ENCODE data around the gene B3GNT7. TPM values are rescaled to one million over a fixed set of nuclear protein-coding genes. Genes with fewer than 3 reads are reported as not detected.

Gene B3GNT7
- total and polyA plus RNA-seq, 7 experiments from 2014 or later, result 0.24 to 5.6 (median 0.95) TPM; not detected in 3

DNA sequence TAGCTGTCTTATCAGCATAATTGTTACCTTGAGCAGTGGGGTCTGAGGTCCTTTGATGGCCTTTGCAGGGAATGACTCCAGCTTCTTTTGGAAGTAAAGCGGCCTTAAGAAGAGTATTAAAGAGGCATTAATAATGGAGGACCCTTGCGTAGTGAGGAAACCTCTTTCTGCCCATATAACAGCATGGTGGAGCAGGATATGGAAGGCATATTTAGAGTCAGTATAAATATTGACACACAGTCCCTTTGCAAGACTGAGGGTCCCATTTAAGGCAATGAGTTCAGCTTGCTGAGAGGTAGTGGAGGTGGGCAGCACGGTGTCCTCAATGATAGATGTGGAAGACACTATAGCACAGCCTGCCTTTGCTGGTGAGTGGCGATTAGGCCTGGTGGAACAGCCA is 36.1 kb downstream of the B3GNT7 start:
- H3K36me3 Mint-ChIP-seq, result peaks cover 0 to 12% (median 11%) of the 10 kb centered on the region in 5 donors
- POLR2A ChIA-PET, result no interaction called here
- H3K4me1 Mint-ChIP-seq, result peaks cover 0 to 5% (median 0%) of the 10 kb centered on the region in 7 donors
- CTCF ChIA-PET, result no interaction called here
- peaks cover 0 to 4% of the 10 kb centered on the region in 2 donors for H3K4me1 ChIP-seq (ENCODE audit: control insufficient read depth in 2 of 2, insufficient read depth in 2 of 2, low read length in 2 of 2)
- no peak overlapping the region for H3K27ac ChIP-seq (ENCODE audit: low read depth, low read length)
- H3K4me3 ChIP-seq (ENCODE audit: low read length), result no peak overlapping the region
- peaks cover 7 to 19% (median 16%) of the 10 kb centered on the region in 11 donors for H3K9me3 Mint-ChIP-seq
- intact Hi-C loops (cut with micrococcal nuclease), result no loop called here
- ATAC-seq (no peak), DNase-seq (no peak)
- H3K27me3 Mint-ChIP-seq, result peaks cover 0 to 4% (median 0%) of the 10 kb centered on the region in 5 donors
- H3K9me3 ChIP-seq (ENCODE audit: control insufficient read depth in 2 of 3, low read length in 3 of 3), result peaks cover 0 to 6% (median 0%) of the 10 kb centered on the region in 3 experiments
- no peak overlapping the region for H3K4me3 Mint-ChIP-seq
- H3K27me3 ChIP-seq (ENCODE audit: control insufficient read depth in 2 of 2, insufficient read depth in 2 of 2, low read length in 2 of 2), result no peaks in the 10 kb centered on the region
- H3K27ac Mint-ChIP-seq, result no peak overlapping the region
- no peaks in the 10 kb centered on the region for H3K36me3 ChIP-seq (ENCODE audit: control insufficient read depth in 2 of 3, insufficient read depth in 3 of 3, low read length in 3 of 3)

DNA sequence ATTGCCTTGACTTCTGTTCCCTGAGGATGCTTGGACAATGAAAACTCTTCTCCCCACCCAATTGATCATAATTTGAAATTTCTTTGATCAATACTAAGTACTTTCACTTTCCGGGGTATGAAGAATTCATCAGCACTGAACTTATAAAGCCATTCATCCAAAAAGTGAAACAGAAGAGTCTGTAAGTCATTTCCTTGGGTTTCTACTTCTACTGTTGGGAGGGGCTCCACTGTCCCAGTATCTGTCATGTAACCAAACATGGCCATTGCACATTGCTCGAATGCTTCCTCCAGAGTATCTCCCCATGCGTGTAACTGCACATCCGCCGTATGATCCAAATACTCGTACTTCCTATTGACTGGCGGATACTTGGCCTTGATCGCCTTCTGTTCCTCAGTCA is 38.5 kb downstream of the B3GNT7 start:
- ATAC-seq (no peak), DNase-seq (no peak)
- Mint-ChIP-seq H3K9me3 (peaks cover 7 to 19% (median 16%) of the 10 kb centered on the region in 11 donors), H3K27me3 (peaks cover 0 to 4% (median 0%) of the 10 kb centered on the region in 5 donors), H3K36me3 (peaks cover 0 to 12% (median 11%) of the 10 kb centered on the region in 5 donors), H3K4me1 (peaks cover 0 to 5% (median 0%) of the 10 kb centered on the region in 7 donors), H3K4me3 (no peak overlapping the region), H3K27ac (no peak overlapping the region)
- intact Hi-C loops (cut with micrococcal nuclease), result no loop called here
- H3K36me3 ChIP-seq (ENCODE audit: control insufficient read depth in 2 of 3, insufficient read depth in 3 of 3, low read length in 3 of 3), result no peaks in the 10 kb centered on the region
- no peaks in the 10 kb centered on the region for H3K27me3 ChIP-seq (ENCODE audit: control insufficient read depth in 2 of 2, insufficient read depth in 2 of 2, low read length in 2 of 2)
- CTCF ChIA-PET, result no interaction called here
- POLR2A ChIA-PET, result no interaction called here
- no peak overlapping the region for H3K27ac ChIP-seq (ENCODE audit: low read depth, low read length)
- H3K9me3 ChIP-seq (ENCODE audit: control insufficient read depth in 2 of 3, low read length in 3 of 3), result peaks cover 0 to 6% (median 0%) of the 10 kb centered on the region in 3 experiments
- H3K4me3 ChIP-seq (ENCODE audit: low read length), result no peak overlapping the region
- no peaks in the 10 kb centered on the region for H3K4me1 ChIP-seq (ENCODE audit: control insufficient read depth in 2 of 2, insufficient read depth in 2 of 2, low read length in 2 of 2)

DNA sequence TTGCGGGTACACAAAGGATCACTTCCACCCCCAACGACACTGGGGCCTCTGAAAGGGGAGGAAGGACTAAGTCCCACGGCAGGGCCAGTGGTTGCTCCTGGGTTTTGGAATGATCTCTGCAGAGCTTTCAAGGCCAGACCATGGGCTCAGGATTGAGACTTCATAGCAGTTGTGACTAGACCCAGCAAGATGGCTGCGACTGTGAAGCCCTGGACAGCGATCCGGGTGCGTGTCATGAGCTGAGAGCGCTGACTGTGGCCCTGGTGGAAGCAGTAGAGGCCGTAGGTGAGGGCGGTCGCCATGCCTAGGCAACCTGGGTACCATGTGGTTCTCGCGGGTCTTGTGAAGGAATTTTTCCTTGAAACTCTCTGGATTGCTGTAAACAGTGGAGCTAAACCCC is 41.4 kb downstream of the B3GNT7 start:
- Mint-ChIP-seq H3K4me1 (peaks cover 0 to 5% (median 0%) of the 10 kb centered on the region in 7 donors), H3K9me3 (peaks cover 0 to 3% (median 2%) of the 10 kb centered on the region in 11 donors), H3K27ac (no peak overlapping the region), H3K4me3 (no peak overlapping the region), H3K36me3 (peaks cover 0 to 2% (median under 1%) of the 10 kb centered on the region in 5 donors), H3K27me3 (peaks cover 0 to under 1% (median 0%) of the 10 kb centered on the region in 5 donors)
- ChIA-PET POLR2A (no interaction called here), CTCF (no interaction called here)
- no peaks in the 10 kb centered on the region for H3K9me3 ChIP-seq (ENCODE audit: control insufficient read depth in 2 of 3, low read length in 3 of 3)
- H3K27me3 ChIP-seq (ENCODE audit: control insufficient read depth in 2 of 2, insufficient read depth in 2 of 2, low read length in 2 of 2), result no peaks in the 10 kb centered on the region
- no peaks in the 10 kb centered on the region for H3K4me1 ChIP-seq (ENCODE audit: control insufficient read depth in 2 of 2, insufficient read depth in 2 of 2, low read length in 2 of 2)
- H3K36me3 ChIP-seq (ENCODE audit: control insufficient read depth in 2 of 3, insufficient read depth in 3 of 3, low read length in 3 of 3), result no peaks in the 10 kb centered on the region
- no peak for ATAC-seq
- H3K4me3 ChIP-seq (ENCODE audit: low read length), result no peak overlapping the region
- intact Hi-C loops (cut with micrococcal nuclease), result no loop called here
- DNase-seq, result no peak
- H3K27ac ChIP-seq (ENCODE audit: low read depth, low read length), result no peak overlapping the region

DNA sequence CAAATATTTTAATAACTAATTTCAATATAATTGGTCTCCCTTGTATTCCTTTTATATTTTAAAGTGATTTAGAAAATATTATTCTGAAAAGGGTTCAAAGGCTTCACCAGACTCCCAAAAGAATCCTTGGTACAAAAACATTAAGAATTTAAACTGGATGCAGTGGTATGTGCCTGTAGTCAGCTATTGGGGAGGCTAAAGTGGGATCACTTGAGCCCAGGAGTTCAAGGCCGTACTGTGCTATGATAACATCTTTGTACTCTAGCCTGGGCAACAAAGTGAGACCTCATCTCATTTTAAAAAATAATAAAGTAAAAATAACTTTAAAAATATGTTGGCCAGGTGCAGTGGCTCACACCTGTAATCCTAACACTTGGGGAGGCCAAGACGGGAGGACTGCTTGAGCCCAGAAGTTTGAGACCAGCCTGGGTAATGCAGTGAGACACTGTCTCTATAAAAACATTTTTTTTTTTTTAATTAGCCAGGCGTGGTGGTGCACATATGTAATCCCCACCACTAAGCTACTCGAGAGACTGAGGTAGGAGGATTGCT is 54.1 kb downstream of the B3GNT7 start:
- Histone ChIP-seq H3K9me3 (ENCODE audit: control insufficient read depth in 2 of 3, low read length in 3 of 3) (no peaks in the 10 kb centered on the region), H3K27me3 (ENCODE audit: control insufficient read depth in 2 of 2, insufficient read depth in 2 of 2, low read length in 2 of 2) (no peaks in the 10 kb centered on the region), H3K4me1 (ENCODE audit: control insufficient read depth in 2 of 2, insufficient read depth in 2 of 2, low read length in 2 of 2) (no peaks in the 10 kb centered on the region), H3K36me3 (ENCODE audit: control insufficient read depth in 2 of 3, insufficient read depth in 3 of 3, low read length in 3 of 3) (peaks cover 13 to 19% (median 15%) of the 10 kb centered on the region in 3 experiments), H3K4me3 (ENCODE audit: low read length) (no peak overlapping the region), H3K27ac (ENCODE audit: low read depth, low read length) (no peak overlapping the region)
- Mint-ChIP-seq H3K27me3 (no peaks in the 10 kb centered on the region), H3K9me3 (no peaks in the 10 kb centered on the region), H3K27ac (no peak overlapping the region), H3K36me3 (peaks cover 0 to 13% (median 4%) of the 10 kb centered on the region in 5 donors), H3K4me3 (no peak overlapping the region), H3K4me1 (peaks cover 0 to 11% (median 7%) of the 10 kb centered on the region in 7 donors)
- CTCF ChIA-PET, result no interaction called here
- DNase-seq, result no peak
- intact Hi-C loops (cut with micrococcal nuclease), result no loop called here
- POLR2A ChIA-PET, result interaction anchor here (6.9 kb wide), 1 partner anchor 14 kb away, joined by 66 read pairs; the partner anchor contains the start of gene NCL
- no peak for ATAC-seq

DNA sequence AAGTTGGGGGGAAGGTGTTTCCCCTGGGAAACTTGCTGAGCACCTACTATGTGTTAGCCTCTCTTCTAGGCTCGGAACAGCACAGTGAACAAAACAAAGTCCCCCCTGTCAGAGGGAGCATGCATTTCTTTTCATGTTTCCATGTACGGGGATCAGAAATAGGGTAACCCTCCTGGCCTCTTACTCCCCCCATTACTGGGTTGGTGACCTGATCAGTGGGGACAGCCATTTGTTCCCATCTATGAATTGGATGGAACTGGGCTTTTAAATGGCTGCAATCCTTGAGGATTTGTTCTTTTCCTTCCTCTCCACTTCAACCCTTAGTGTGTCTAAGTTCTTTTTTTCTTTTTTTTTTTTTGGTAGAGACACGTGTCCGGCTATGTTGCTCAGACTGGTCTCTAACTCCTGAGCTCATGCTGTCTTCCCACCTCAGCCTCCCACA is 55.1 kb downstream of the B3GNT7 start:
- no peaks in the 10 kb centered on the region for H3K9me3 ChIP-seq (ENCODE audit: control insufficient read depth in 2 of 3, low read length in 3 of 3)
- H3K27ac ChIP-seq (ENCODE audit: low read depth, low read length), result no peak overlapping the region
- no peaks in the 10 kb centered on the region for H3K4me1 ChIP-seq (ENCODE audit: control insufficient read depth in 2 of 2, insufficient read depth in 2 of 2, low read length in 2 of 2)
- ChIA-PET CTCF (interaction anchor here (0.6 to 0.7 kb wide), 2 partner anchors 18 to 110 kb away, joined by 3 to 4 read pairs; no protein-coding TSS in a partner anchor), POLR2A (interaction anchor here (0.6 to 6.9 kb wide), 2 partner anchors 13 to 22 kb away, joined by 4 to 66 read pairs; partner anchors contain the start of gene NCL)
- DNase-seq (no peak), ATAC-seq (no peak)
- no peaks in the 10 kb centered on the region for H3K27me3 Mint-ChIP-seq
- intact Hi-C loops (cut with micrococcal nuclease), result no loop called here
- peaks cover 3 to 12% (median 8%) of the 10 kb centered on the region in 7 donors for H3K4me1 Mint-ChIP-seq
- H3K27me3 ChIP-seq (ENCODE audit: control insufficient read depth in 2 of 2, insufficient read depth in 2 of 2, low read length in 2 of 2), result no peaks in the 10 kb centered on the region
- no peak overlapping the region for H3K4me3 ChIP-seq (ENCODE audit: low read length)
- peaks cover 5 to 18% (median 10%) of the 10 kb centered on the region in 5 donors for H3K36me3 Mint-ChIP-seq
- no peak overlapping the region for H3K4me3 Mint-ChIP-seq
- peaks cover 0 to 3% (median 0%) of the 10 kb centered on the region in 11 donors for H3K9me3 Mint-ChIP-seq
- peak overlapping the region in 1 of 9 donors; percentile 32 for H3K27ac Mint-ChIP-seq
- H3K36me3 ChIP-seq (ENCODE audit: control insufficient read depth in 2 of 3, insufficient read depth in 3 of 3, low read length in 3 of 3), result peaks cover 18 to 27% (median 19%) of the 10 kb centered on the region in 3 experiments

Small RNA genes within 50 kb of the gene (microRNA-seq; reads per million reads assigned to microRNA genes)
- not detected for gene MIR4777 (ENCODE audit: borderline microRNAs expressed)

Other genes with a start within 250 kb of the B3GNT7 start
- 1 to 10 TPM in 2 of 5 experiments, under 1 TPM in 3; 0.69 to 2.0 (median 0.85) TPM for gene ARMC9, start 197.1 kb upstream of the B3GNT7 start, total RNA-seq
- gene ARMC9, start 197.1 kb upstream of the B3GNT7 start, polyA plus RNA-seq, result under 1 TPM; 0.45 to 0.98 TPM
- 100 to 1,000 TPM; 411 to 647 (median 426) TPM for gene NCL, start 68.8 kb downstream of the B3GNT7 start, total RNA-seq
- gene NCL, start 68.8 kb downstream of the B3GNT7 start, polyA plus RNA-seq, result 100 to 1,000 TPM; 470 to 662 TPM
- 1 to 10 TPM in 2 of 5 experiments, under 1 TPM in 1, not detected in 2; 0.72 to 7.0 (median 1.4) TPM for gene NMUR1, start 134.7 kb downstream of the B3GNT7 start, total RNA-seq
- not detected for gene NMUR1, start 134.7 kb downstream of the B3GNT7 start, polyA plus RNA-seq
- not detected for gene TEX44, start 197.2 kb downstream of the B3GNT7 start, total RNA-seq
- not detected for gene TEX44, start 197.2 kb downstream of the B3GNT7 start, polyA plus RNA-seq

Measured in naive thymus-derived CD4-positive, alpha-beta T cell (primary cell).